Endothelial cell of umbilical vein (primary cell): ENCODE data around the gene TSPAN18.

Experiments
- EZH2 ChIP-seq: IDR thresholded peaks from 2 replicates; pipeline ENCODE4 v1.6.1; 2012; ENCODE audit warnings: borderline replicate concordance, low read depth, mild to moderate bottlenecking, moderate library complexity, low read length, inconsistent platforms; ENCODE audit not compliant: severe bottlenecking
- JUN ChIP-seq: IDR thresholded peaks from 2 replicates; pipeline ENCODE4 v1.6.1; 2011; ENCODE audit warnings: borderline replicate concordance, low read depth; ENCODE audit not compliant: insufficient read length, insufficient read depth
- MYC ChIP-seq: IDR thresholded peaks from one replicate; pipeline ENCODE4 v1.6.1; 2011; ENCODE audit warnings: mild to moderate bottlenecking, low read depth, low read length
- POLR2A ChIP-seq: IDR thresholded peaks from 2 replicates; pipeline ENCODE4 v1.6.1; 2012; ENCODE audit warnings: low read depth, mild to moderate bottlenecking, control low read depth, low read length
- POLR2AphosphoS5 ChIP-seq: IDR thresholded peaks from 2 replicates; pipeline ENCODE4 v1.6.1; 2012; ENCODE audit warnings: low read depth, mild to moderate bottlenecking, control low read depth, low read length, moderate library complexity; ENCODE audit not compliant: insufficient read depth
- TF ChIP-seq, protein P1 (sequence below), 2 donors: IDR thresholded peaks; 1 replicate in 1 of 2; 2 replicates in 1 of 2; pipeline ENCODE4 v1.5.1; 2011; ENCODE audit warnings: low read length in 2 of 2, mild to moderate bottlenecking in 2 of 2, moderate library complexity in 2 of 2, control low read depth in 1 of 2, inconsistent platforms in 1 of 2, low read depth in 1 of 2; ENCODE audit not compliant: insufficient read depth in 1 of 2; ENCODE audit errors: extremely low read depth in 1 of 2
- TF ChIP-seq, protein P2 (sequence below): IDR thresholded peaks from 2 replicates; pipeline ENCODE4 v1.6.1; 2011; ENCODE audit not compliant: insufficient read depth, insufficient read length

DNA sequence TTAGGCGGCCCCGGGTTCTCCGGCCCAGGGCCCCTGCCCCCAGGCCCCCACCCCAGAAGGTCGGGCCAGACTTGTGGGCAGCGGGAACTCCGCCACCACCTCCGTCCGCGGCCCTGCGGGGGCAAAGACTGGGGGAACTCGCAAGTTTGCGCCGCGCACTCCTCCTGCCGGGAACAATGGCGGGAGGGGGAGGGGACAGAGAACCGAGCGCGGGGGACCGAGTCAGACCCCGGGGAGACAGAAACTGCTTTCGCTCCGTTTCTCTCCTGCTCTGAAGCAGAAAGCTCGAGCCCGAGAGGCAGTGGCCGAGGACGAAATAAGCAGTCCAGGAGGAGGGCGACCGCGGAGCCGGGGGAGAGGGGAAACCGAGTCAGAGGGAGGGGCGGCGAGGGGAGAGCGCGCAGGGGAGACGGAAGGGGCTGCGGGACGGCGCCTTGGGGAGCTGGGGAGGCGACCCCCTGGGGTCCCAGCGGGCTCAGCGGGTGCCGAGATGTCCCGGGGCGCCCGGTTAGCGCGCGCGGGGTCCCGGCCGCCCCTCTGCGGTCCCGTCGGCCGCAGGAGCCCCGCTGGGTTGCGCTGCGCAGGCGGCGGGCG lies 223.4 kb downstream of the TSPAN18 start:
- TF ChIP-seq POLR2A = no peak
- TF ChIP-seq, protein P1, sequence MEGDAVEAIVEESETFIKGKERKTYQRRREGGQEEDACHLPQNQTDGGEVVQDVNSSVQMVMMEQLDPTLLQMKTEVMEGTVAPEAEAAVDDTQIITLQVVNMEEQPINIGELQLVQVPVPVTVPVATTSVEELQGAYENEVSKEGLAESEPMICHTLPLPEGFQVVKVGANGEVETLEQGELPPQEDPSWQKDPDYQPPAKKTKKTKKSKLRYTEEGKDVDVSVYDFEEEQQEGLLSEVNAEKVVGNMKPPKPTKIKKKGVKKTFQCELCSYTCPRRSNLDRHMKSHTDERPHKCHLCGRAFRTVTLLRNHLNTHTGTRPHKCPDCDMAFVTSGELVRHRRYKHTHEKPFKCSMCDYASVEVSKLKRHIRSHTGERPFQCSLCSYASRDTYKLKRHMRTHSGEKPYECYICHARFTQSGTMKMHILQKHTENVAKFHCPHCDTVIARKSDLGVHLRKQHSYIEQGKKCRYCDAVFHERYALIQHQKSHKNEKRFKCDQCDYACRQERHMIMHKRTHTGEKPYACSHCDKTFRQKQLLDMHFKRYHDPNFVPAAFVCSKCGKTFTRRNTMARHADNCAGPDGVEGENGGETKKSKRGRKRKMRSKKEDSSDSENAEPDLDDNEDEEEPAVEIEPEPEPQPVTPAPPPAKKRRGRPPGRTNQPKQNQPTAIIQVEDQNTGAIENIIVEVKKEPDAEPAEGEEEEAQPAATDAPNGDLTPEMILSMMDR (IDR thresholded peaks at IDR 0.05; ENCODE audit: extremely low read depth in 1 of 2, insufficient read depth in 1 of 2, low read depth in 1 of 2, low read length in 2 of 2) = no peak
- TF ChIP-seq, protein P2, sequence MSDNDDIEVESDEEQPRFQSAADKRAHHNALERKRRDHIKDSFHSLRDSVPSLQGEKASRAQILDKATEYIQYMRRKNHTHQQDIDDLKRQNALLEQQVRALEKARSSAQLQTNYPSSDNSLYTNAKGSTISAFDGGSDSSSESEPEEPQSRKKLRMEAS = no peak
- no peak for TF ChIP-seq EZH2
- no peak for TF ChIP-seq POLR2AphosphoS5
- no peak for TF ChIP-seq JUN
- TF ChIP-seq MYC = no peak
